Measurements from ENCODE around the gene ACR. TPM values are rescaled to one million over a fixed set of nuclear protein-coding genes. Genes with fewer than 3 reads are reported as not detected.

Gene ACR
- total and polyA plus RNA-seq, 2 of the 13 experiments (the other 11 are each of a cell fraction or from before 2014, with no cell fraction given): 0.15 TPM; not detected in 1

GRCh38 chr22:50700387-50701075 lies 37.5 kb upstream of the ACR start (continued):
- TF ChIP-seq BHLHE40 (IDR thresholded peaks at IDR 0.05; ENCODE audit: low read length) (no peak; the same call in 1 of the 2 replicates), JDP2 (CRISPR knock-in tag; IDR thresholded peaks at IDR 0.05; ENCODE audit: borderline replicate concordance) (no peak), SMARCC2 (IDR thresholded peaks at IDR 0.05) (no peak), TAF1 (CRISPR knock-in tag; IDR thresholded peaks at IDR 0.05) (peak; percentile 71), ZNF670 (CRISPR knock-in tag; IDR thresholded peaks at IDR 0.05; ENCODE audit: borderline replicate concordance) (no peak; the same call in none of the 2 replicates), KMT2A (CRISPR knock-in tag; IDR thresholded peaks at IDR 0.05) (no peak), MED8 (CRISPR knock-in tag; IDR thresholded peaks at IDR 0.05; ENCODE audit: insufficient replicate concordance) (peak; percentile 53), GPN1 (CRISPR knock-in tag; IDR thresholded peaks at IDR 0.05; ENCODE audit: borderline replicate concordance) (no peak), JUND (CRISPR knock-in tag; IDR thresholded peaks at IDR 0.05) (peak; percentile 88), GATA4 (IDR thresholded peaks at IDR 0.05; ENCODE audit: borderline replicate concordance, low read depth) (peak; percentile 63; the same call in 1 of the 2 replicates), ERF (CRISPR knock-in tag; IDR thresholded peaks at IDR 0.05) (peak; percentile 61; the same call in 1 of the 2 replicates), TRAFD1 (CRISPR knock-in tag; IDR thresholded peaks at IDR 0.05; ENCODE audit: borderline replicate concordance) (no peak), ZNF746 (CRISPR knock-in tag; IDR thresholded peaks at IDR 0.05) (peak; percentile 67; the same call in 1 of the 2 replicates), ZNF431 (CRISPR knock-in tag; IDR thresholded peaks at IDR 0.05; ENCODE audit: borderline replicate concordance, low read depth) (peak; percentile 71; the same call in 1 of the 2 replicates), POLR2AphosphoS5 (IDR thresholded peaks at IDR 0.05; ENCODE audit: low read depth, low read length) (peak; percentile 74), REXO4 (CRISPR knock-in tag; IDR thresholded peaks at IDR 0.05; ENCODE audit: borderline replicate concordance) (peak; percentile 38; the same call in 1 of the 2 replicates), RXRA (CRISPR knock-in tag; IDR thresholded peaks at IDR 0.05) (peak; percentile 75), ZBTB25 (CRISPR knock-in tag; IDR thresholded peaks at IDR 0.05) (peak; percentile 67; the same call in 1 of the 2 replicates)
- TF ChIP-seq, protein P1, sequence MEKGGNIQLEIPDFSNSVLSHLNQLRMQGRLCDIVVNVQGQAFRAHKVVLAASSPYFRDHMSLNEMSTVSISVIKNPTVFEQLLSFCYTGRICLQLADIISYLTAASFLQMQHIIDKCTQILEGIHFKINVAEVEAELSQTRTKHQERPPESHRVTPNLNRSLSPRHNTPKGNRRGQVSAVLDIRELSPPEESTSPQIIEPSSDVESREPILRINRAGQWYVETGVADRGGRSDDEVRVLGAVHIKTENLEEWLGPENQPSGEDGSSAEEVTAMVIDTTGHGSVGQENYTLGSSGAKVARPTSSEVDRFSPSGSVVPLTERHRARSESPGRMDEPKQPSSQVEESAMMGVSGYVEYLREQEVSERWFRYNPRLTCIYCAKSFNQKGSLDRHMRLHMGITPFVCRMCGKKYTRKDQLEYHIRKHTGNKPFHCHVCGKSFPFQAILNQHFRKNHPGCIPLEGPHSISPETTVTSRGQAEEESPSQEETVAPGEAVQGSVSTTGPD (CRISPR knock-in tag; IDR thresholded peaks at IDR 0.05): no peak
- TF ChIP-seq, protein P2, sequence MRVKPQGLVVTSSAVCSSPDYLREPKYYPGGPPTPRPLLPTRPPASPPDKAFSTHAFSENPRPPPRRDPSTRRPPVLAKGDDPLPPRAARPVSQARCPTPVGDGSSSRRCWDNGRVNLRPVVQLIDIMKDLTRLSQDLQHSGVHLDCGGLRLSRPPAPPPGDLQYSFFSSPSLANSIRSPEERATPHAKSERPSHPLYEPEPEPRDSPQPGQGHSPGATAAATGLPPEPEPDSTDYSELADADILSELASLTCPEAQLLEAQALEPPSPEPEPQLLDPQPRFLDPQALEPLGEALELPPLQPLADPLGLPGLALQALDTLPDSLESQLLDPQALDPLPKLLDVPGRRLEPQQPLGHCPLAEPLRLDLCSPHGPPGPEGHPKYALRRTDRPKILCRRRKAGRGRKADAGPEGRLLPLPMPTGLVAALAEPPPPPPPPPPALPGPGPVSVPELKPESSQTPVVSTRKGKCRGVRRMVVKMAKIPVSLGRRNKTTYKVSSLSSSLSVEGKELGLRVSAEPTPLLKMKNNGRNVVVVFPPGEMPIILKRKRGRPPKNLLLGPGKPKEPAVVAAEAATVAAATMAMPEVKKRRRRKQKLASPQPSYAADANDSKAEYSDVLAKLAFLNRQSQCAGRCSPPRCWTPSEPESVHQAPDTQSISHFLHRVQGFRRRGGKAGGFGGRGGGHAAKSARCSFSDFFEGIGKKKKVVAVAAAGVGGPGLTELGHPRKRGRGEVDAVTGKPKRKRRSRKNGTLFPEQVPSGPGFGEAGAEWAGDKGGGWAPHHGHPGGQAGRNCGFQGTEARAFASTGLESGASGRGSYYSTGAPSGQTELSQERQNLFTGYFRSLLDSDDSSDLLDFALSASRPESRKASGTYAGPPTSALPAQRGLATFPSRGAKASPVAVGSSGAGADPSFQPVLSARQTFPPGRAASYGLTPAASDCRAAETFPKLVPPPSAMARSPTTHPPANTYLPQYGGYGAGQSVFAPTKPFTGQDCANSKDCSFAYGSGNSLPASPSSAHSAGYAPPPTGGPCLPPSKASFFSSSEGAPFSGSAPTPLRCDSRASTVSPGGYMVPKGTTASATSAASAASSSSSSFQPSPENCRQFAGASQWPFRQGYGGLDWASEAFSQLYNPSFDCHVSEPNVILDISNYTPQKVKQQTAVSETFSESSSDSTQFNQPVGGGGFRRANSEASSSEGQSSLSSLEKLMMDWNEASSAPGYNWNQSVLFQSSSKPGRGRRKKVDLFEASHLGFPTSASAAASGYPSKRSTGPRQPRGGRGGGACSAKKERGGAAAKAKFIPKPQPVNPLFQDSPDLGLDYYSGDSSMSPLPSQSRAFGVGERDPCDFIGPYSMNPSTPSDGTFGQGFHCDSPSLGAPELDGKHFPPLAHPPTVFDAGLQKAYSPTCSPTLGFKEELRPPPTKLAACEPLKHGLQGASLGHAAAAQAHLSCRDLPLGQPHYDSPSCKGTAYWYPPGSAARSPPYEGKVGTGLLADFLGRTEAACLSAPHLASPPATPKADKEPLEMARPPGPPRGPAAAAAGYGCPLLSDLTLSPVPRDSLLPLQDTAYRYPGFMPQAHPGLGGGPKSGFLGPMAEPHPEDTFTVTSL (CRISPR knock-in tag; IDR thresholded peaks at IDR 0.05; ENCODE audit: borderline replicate concordance): peak; percentile 57; the same call in 1 of the 2 replicates

Measured in HepG2 (cell line).